ENCODE measurements around the gene CAMTA1.

The CAMTA1 gene

DNA sequence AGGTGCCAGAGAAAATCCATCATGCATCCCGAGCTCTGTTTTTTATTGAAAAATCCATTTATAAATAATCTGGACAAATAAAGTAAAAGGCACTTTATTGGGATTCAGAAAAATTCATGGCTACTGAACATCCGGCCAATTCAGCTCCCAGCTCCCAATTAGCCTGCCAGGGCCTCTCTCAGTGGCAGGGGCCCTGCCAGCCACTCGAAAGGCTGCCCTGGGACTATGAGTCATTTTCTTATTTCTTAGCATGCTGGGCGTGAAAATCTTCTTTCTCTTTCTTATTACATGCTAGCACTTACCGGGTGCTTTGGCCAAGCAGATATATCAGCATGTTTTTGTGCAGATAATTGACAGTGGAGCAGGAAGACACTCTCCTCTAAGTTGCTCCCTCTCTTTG lies 283.3 kb downstream of the CAMTA1 start:
- no peaks in the 10 kb centered on the region for H3K4me1 Mint-ChIP-seq

DNA sequence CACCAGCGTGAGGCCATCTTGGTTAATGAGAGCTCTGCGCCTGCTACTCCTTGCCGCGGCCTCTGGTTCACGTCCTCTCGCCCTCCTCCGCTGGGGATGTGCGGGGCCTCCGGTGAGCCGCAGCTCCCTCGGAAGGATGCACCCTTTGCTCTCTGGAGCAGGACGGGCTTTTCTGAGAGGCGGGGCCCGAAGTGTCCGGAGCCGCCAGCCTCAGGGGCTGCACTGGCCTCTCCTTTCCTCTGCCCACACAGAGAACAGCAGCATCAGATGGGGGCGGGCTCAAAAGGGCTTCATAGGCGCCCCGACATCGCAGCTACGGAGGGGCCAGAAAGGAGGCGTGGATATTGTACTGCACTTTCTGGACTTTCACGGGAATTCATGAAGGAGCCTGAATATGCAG lies 284.7 kb downstream of the CAMTA1 start:
- DNase-seq (ENCODE audit: low spot score in 2 of 2): no peak
- H3K4me3 Mint-ChIP-seq: no peak overlapping the region
- no peaks in the 10 kb centered on the region for H3K36me3 Mint-ChIP-seq
- H3K27ac Mint-ChIP-seq: no peak overlapping the region
- no peaks in the 10 kb centered on the region for H3K4me1 Mint-ChIP-seq
- peak; percentile 17 for ATAC-seq
- H3K9me3 Mint-ChIP-seq: no peaks in the 10 kb centered on the region

More for the DNA sequence above, 283.3 kb downstream of the CAMTA1 start:
- no peaks in the 10 kb centered on the region for H3K36me3 Mint-ChIP-seq
- DNase-seq (ENCODE audit: low spot score in 2 of 2): no peak
- no peaks in the 10 kb centered on the region for H3K9me3 Mint-ChIP-seq
- no peak overlapping the region for H3K4me3 Mint-ChIP-seq
- no peak for ATAC-seq
- no peak overlapping the region for H3K27ac Mint-ChIP-seq

GRCh38 chr1:7070389-7071029 lies 285.3 kb downstream of the CAMTA1 start:
- H3K4me3 Mint-ChIP-seq: no peak overlapping the region
- H3K36me3 Mint-ChIP-seq: no peaks in the 10 kb centered on the region
- no peak overlapping the region for H3K27ac Mint-ChIP-seq
- DNase-seq (ENCODE audit: low spot score in 2 of 2): peak; percentile 16 to 63
- no peaks in the 10 kb centered on the region for H3K4me1 Mint-ChIP-seq
- peak; percentile 75 for ATAC-seq
- peaks cover 2% of the 10 kb centered on the region for H3K9me3 Mint-ChIP-seq

GRCh38 chr1:7076117-7076516 lies 290.9 kb downstream of the CAMTA1 start:
- Mint-ChIP-seq H3K36me3 (no peaks in the 10 kb centered on the region), H3K4me3 (no peak overlapping the region), H3K4me1 (no peaks in the 10 kb centered on the region), H3K27ac (no peak overlapping the region), H3K9me3 (peaks cover 6% of the 10 kb centered on the region)
- no peak for DNase-seq (ENCODE audit: low spot score in 2 of 2)
- ATAC-seq: no peak

DNA sequence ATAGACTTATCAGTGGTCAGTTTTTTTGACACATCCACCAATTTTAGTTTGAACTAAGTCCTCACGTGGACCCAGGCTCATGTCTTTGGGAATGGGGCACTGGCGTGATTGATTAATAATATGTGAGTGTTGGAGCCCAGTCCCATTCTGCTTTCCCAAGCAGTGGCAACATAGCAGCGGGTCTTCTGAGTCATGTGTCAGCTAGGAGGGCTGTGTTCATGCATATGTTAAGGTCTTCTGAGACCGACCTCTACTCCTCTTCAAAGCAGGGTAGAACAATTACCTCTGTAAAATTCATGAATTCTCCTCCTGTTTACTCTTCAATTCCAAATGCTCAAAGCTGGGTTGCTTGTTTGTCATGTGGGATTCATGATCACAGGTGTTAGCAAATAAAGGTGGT lies 291.3 kb downstream of the CAMTA1 start:
- Mint-ChIP-seq H3K27ac (no peak overlapping the region), H3K4me1 (no peaks in the 10 kb centered on the region), H3K9me3 (peaks cover 6% of the 10 kb centered on the region), H3K36me3 (no peaks in the 10 kb centered on the region), H3K4me3 (no peak overlapping the region)
- ATAC-seq: no peak
- no peak for DNase-seq (ENCODE audit: low spot score in 2 of 2)

- Mint-ChIP-seq H3K4me1 (no peaks in the 10 kb centered on the region), H3K9me3 (peaks cover 6% of the 10 kb centered on the region), H3K36me3 (no peaks in the 10 kb centered on the region), H3K27ac (no peak overlapping the region), H3K4me3 (no peak overlapping the region)
- ATAC-seq (no peak), DNase-seq (ENCODE audit: low spot score in 2 of 2) (no peak)
These were observed 291.9 kb downstream of the CAMTA1 start for GRCh38 chr1:7077136-7077535.

DNA sequence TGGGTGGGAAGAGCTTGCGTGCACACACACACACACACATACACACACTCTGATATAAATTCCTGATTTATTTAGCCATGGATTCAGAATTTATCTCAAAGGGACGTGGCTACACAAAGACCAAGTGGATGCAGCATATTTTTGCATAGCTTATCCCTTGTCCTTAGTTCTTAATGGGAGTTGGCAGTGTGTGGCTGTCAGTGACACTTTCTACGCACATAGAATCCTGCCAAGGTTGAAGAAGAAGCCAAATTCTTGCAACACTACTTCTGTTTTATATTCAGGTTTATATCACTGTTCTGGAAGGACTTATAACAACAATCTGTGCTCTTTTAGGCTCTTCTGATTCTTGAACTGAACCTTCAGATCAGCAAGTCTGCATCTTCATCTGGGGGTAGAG lies 292.7 kb downstream of the CAMTA1 start:
- H3K9me3 Mint-ChIP-seq: peaks cover 9% of the 10 kb centered on the region
- DNase-seq (ENCODE audit: low spot score in 2 of 2) (no peak), ATAC-seq (no peak)
- no peak overlapping the region for H3K27ac Mint-ChIP-seq
- no peaks in the 10 kb centered on the region for H3K4me1 Mint-ChIP-seq
- no peak overlapping the region for H3K4me3 Mint-ChIP-seq
- H3K36me3 Mint-ChIP-seq: no peaks in the 10 kb centered on the region

- no peak overlapping the region for H3K27ac Mint-ChIP-seq
These were observed 294.4 kb downstream of the CAMTA1 start for GRCh38 chr1:7079637-7080036.

GRCh38 chr1:7084232-7084894 lies 299.1 kb downstream of the CAMTA1 start:
- DNase-seq (ENCODE audit: low spot score in 2 of 2): no peak
- H3K4me3 Mint-ChIP-seq: no peak overlapping the region

More at GRCh38 chr1:7079637-7080036, 294.4 kb downstream of the CAMTA1 start:
- DNase-seq (ENCODE audit: low spot score in 2 of 2): no peak
- no peak overlapping the region for H3K4me3 Mint-ChIP-seq
- no peaks in the 10 kb centered on the region for H3K36me3 Mint-ChIP-seq
- H3K9me3 Mint-ChIP-seq: peaks cover 9% of the 10 kb centered on the region
- H3K4me1 Mint-ChIP-seq: no peaks in the 10 kb centered on the region
- ATAC-seq: no peak

GRCh38 chr1:7085521-7085920 lies 300.3 kb downstream of the CAMTA1 start:
- Mint-ChIP-seq H3K4me3 (no peak overlapping the region), H3K36me3 (no peaks in the 10 kb centered on the region)
- ATAC-seq: peak; percentile 31

More at GRCh38 chr1:7084232-7084894, 299.1 kb downstream of the CAMTA1 start:
- no peak overlapping the region for H3K27ac Mint-ChIP-seq
- H3K4me1 Mint-ChIP-seq: no peaks in the 10 kb centered on the region
- H3K9me3 Mint-ChIP-seq: peaks cover 6% of the 10 kb centered on the region
- no peaks in the 10 kb centered on the region for H3K36me3 Mint-ChIP-seq
- no peak for ATAC-seq

DNA sequence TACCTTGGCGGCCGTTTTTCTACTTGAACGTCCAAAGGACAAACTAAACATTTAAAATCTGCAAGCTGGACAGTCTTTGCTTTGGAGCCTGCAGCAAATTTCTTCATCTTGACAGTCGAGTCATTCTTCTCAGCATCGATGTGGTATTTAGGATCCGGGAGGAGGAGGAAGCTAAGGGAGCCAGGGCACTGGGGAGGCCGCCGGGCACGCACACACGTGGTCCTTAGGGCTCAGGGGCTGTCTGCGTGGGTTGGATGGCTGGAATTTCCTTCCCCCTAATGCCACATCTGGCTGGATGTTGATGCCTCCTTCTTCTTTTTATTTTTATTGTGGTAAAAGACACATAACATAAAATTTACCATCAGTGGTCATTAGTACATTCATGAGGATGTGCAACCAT lies 300.9 kb downstream of the CAMTA1 start:
- Mint-ChIP-seq H3K4me1 (no peaks in the 10 kb centered on the region), H3K36me3 (no peaks in the 10 kb centered on the region), H3K4me3 (no peak overlapping the region), H3K9me3 (peaks cover 3% of the 10 kb centered on the region), H3K27ac (no peak overlapping the region)
- no peak for DNase-seq (ENCODE audit: low spot score in 2 of 2)
- ATAC-seq: no peak

More at GRCh38 chr1:7085521-7085920, 300.3 kb downstream of the CAMTA1 start:
- H3K4me1 Mint-ChIP-seq: no peaks in the 10 kb centered on the region
- DNase-seq (ENCODE audit: low spot score in 2 of 2): no peak
- H3K27ac Mint-ChIP-seq: no peak overlapping the region
- H3K9me3 Mint-ChIP-seq: peaks cover 6% of the 10 kb centered on the region

DNA sequence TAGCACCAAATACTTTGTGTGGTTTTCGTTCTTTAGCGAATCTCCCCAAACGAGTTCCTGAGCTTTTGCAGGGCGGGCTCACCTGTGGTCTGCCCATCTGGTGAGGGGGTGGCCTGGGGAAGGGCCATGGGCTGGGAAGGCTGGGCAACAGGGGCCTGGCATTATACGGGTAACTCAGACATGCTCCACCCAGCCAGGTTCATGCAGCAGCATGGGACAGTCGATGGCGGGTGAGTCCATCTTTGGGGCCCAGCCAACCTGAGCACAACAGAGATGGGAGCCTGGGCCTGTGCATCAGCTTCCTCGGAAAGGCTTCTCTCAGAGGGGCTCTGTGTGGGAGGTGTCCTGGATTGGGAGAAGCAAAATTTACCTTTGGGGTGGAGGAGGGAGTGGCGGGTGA lies 302.6 kb downstream of the CAMTA1 start:
- DNase-seq (ENCODE audit: low spot score in 2 of 2) (no peak), ATAC-seq (no peak)
- H3K4me1 Mint-ChIP-seq: no peaks in the 10 kb centered on the region
- H3K4me3 Mint-ChIP-seq: no peak overlapping the region
- H3K27ac Mint-ChIP-seq: no peak overlapping the region
- H3K36me3 Mint-ChIP-seq: no peaks in the 10 kb centered on the region
- H3K9me3 Mint-ChIP-seq: no peaks in the 10 kb centered on the region

- no peaks in the 10 kb centered on the region for H3K4me1 Mint-ChIP-seq
- H3K9me3 Mint-ChIP-seq: no peaks in the 10 kb centered on the region
- DNase-seq (ENCODE audit: low spot score in 2 of 2): no peak
- no peak overlapping the region for H3K27ac Mint-ChIP-seq
- ATAC-seq: no peak
- no peaks in the 10 kb centered on the region for H3K36me3 Mint-ChIP-seq
- no peak overlapping the region for H3K4me3 Mint-ChIP-seq
These were observed 304.2 kb downstream of the CAMTA1 start for GRCh38 chr1:7089497-7089896.

DNA sequence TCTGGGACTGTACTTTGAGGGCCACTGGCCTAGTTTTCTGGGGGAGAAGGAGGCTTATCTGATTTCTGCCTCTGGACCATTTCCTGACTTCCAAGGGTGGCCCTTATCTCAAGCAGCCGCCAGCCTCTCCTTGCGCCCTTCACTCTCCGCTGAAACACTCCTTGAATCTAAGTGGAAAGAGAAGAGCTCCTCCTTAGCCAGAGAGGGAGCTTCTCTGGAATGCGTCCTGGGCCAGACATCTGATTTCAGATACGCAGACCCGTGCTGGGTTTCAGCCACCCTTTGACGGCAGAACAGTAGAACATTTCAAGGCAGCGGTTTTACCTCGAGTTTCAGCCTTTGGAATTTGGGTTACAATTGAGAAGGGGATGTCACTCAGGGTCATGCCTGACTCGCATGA lies 308.0 kb downstream of the CAMTA1 start:
- DNase-seq (ENCODE audit: low spot score in 2 of 2): no peak
- H3K9me3 Mint-ChIP-seq: no peaks in the 10 kb centered on the region

DNA sequence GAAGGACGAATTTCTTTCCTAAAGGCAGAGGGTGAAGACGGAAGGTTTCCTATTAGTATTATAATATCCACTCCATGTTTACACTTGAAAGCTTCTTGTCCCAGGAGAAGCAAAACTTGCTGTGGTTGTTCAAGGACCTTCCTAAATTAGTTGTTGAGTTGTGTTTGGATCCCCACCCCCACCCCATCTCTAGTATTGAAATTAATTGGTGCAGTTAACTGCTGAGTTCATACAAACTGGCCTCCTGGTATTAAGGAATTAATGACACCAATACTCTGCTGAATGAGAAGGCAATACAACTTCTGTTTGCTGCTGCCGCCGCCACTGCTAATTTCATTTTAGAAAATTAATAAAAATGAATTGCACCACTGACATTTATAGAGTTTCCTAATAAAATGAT lies 308.8 kb downstream of the CAMTA1 start:
- Mint-ChIP-seq H3K4me3 (no peak overlapping the region), H3K27ac (no peak overlapping the region), H3K9me3 (no peaks in the 10 kb centered on the region), H3K36me3 (no peaks in the 10 kb centered on the region), H3K4me1 (no peaks in the 10 kb centered on the region)
- ATAC-seq (no peak), DNase-seq (ENCODE audit: low spot score in 2 of 2) (no peak)

More for the DNA sequence above, 308.0 kb downstream of the CAMTA1 start:
- Mint-ChIP-seq H3K4me1 (no peaks in the 10 kb centered on the region), H3K4me3 (no peak overlapping the region), H3K27ac (no peak overlapping the region), H3K36me3 (no peaks in the 10 kb centered on the region)
- no peak for ATAC-seq

DNA sequence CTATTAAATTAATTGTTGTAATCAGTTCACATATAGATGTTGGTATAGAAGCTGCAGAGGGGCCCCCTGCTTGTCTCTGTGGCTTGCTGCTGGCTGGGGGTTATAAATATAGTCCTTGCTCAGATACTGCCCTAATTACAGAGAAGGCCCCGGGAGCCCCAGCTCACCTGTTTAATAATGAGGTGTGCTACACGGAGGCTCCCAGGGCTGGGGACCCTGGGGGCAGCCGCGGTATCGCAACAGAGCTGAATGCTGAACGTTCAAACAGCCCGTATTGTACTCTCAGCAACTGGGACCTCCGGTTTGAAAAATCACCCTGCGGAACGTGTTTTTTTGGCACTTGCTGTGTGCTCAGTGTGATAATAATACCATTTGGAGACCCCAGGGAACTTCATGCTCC lies 309.3 kb downstream of the CAMTA1 start:
- H3K27ac Mint-ChIP-seq: no peak overlapping the region
- no peaks in the 10 kb centered on the region for H3K36me3 Mint-ChIP-seq
- DNase-seq (ENCODE audit: low spot score in 2 of 2) (no peak), ATAC-seq (no peak)
- no peak overlapping the region for H3K4me3 Mint-ChIP-seq
- no peaks in the 10 kb centered on the region for H3K9me3 Mint-ChIP-seq
- H3K4me1 Mint-ChIP-seq: no peaks in the 10 kb centered on the region
